ENCODE measurements around the gene KLC1.

The KLC1 gene

GRCh38 chr14:103659631-103660030 lies 30.6 kb downstream of the KLC1 start:
- DNase-seq (ENCODE audit: low read depth), result no peak

- DNase-seq (ENCODE audit: low read depth), result no peak
These were observed 33.0 kb downstream of the KLC1 start for GRCh38 chr14:103662029-103662428.

- no peak for DNase-seq (ENCODE audit: low read depth)
These were observed 33.6 kb downstream of the KLC1 start for GRCh38 chr14:103662591-103662990.

- no peak for DNase-seq (ENCODE audit: low read depth)
These were observed 34.5 kb downstream of the KLC1 start for GRCh38 chr14:103663506-103663905.

- DNase-seq (ENCODE audit: low read depth), result no peak
These were observed 38.7 kb downstream of the KLC1 start for GRCh38 chr14:103667671-103668070.

- DNase-seq (ENCODE audit: low read depth), result no peak
These were observed 39.1 kb downstream of the KLC1 start for GRCh38 chr14:103668117-103668516.

GRCh38 chr14:103669370-103669769 lies 40.4 kb downstream of the KLC1 start:
- DNase-seq (ENCODE audit: low read depth), result no peak

GRCh38 chr14:103671911-103672310 lies 42.9 kb downstream of the KLC1 start:
- DNase-seq (ENCODE audit: low read depth), result no peak

GRCh38 chr14:103675957-103676356 lies 46.9 kb downstream of the KLC1 start:
- DNase-seq (ENCODE audit: low read depth), result no peak

- DNase-seq (ENCODE audit: low read depth), result no peak
These were observed 48.1 kb downstream of the KLC1 start for GRCh38 chr14:103676881-103677675.

- DNase-seq (ENCODE audit: low read depth), result no peak
These were observed 50.3 kb downstream of the KLC1 start for GRCh38 chr14:103679351-103679750.

GRCh38 chr14:103680491-103681231 lies 51.6 kb downstream of the KLC1 start:
- no peak for DNase-seq (ENCODE audit: low read depth)

- no peak for DNase-seq (ENCODE audit: low read depth)
These were observed 54.1 kb downstream of the KLC1 start for GRCh38 chr14:103683139-103683538.

- DNase-seq (ENCODE audit: low read depth), result no peak
These were observed 55.5 kb downstream of the KLC1 start for GRCh38 chr14:103684471-103684870.

- no peak for DNase-seq (ENCODE audit: low read depth)
These were observed 55.9 kb downstream of the KLC1 start for GRCh38 chr14:103684871-103685270.

GRCh38 chr14:103685276-103686211 lies 56.5 kb downstream of the KLC1 start:
- DNase-seq (ENCODE audit: low read depth), result no peak

GRCh38 chr14:103686831-103687485 lies 57.9 kb downstream of the KLC1 start:
- no peak for DNase-seq (ENCODE audit: low read depth)

GRCh38 chr14:103687712-103688111 lies 58.7 kb downstream of the KLC1 start:
- DNase-seq (ENCODE audit: low read depth), result no peak

- no peak for DNase-seq (ENCODE audit: low read depth)
These were observed 59.4 kb downstream of the KLC1 start for GRCh38 chr14:103688441-103688840.

GRCh38 chr14:103688906-103689902 lies 60.2 kb downstream of the KLC1 start:
- DNase-seq (ENCODE audit: low read depth), result no peak

- DNase-seq (ENCODE audit: low read depth), result no peak
These were observed 61.3 kb downstream of the KLC1 start for GRCh38 chr14:103690332-103690731.
